HepG2 (cell line): Measurements from ENCODE around the gene PLIN5. TPM values are rescaled to one million over a fixed set of nuclear protein-coding genes. Genes with fewer than 3 reads are reported as not detected.

Source experiments
- HNRNPUL1 ChIP-seq: fragments of 200-400 bp; formaldehyde crosslinking; IDR thresholded peaks from 2 replicates; pipeline ENCODE4 v1.6.1; 2017; ENCODE audit warnings: low read depth, mild to moderate bottlenecking, low read length, moderate library complexity
- NR0B2 ChIP-seq: sonication (generic); formaldehyde crosslinking; IDR thresholded peaks from 2 replicates; pipeline ENCODE4 v1.4.0; 2020; ENCODE audit warnings: mild to moderate bottlenecking, missing genetic modification reagents
- YY1 ChIP-seq: IDR thresholded peaks from 2 replicates; pipeline ENCODE4 v1.6.1; 2011; ENCODE audit warnings: low read length, low read depth, moderate library complexity, mild to moderate bottlenecking; ENCODE audit not compliant: insufficient read depth, insufficient replicate concordance
- ZBED4 ChIP-seq: sonication (generic); formaldehyde crosslinking; IDR thresholded peaks from 2 replicates; pipeline ENCODE4 v1.4.0; 2020; ENCODE audit warnings: missing genetic modification reagents, borderline replicate concordance
- ZBTB38 ChIP-seq: sonication (generic); formaldehyde crosslinking; IDR thresholded peaks from 2 replicates; pipeline ENCODE4 v1.5.1; 2020; ENCODE audit warnings: mild to moderate bottlenecking, missing genetic modification reagents
- ZFP37 ChIP-seq: sonication (generic); formaldehyde crosslinking; IDR thresholded peaks from 2 replicates; pipeline ENCODE4 v1.4.0; 2020; ENCODE audit warnings: missing genetic modification reagents, borderline replicate concordance
- ZMYM2 ChIP-seq: sonication (generic); formaldehyde crosslinking; IDR thresholded peaks from 2 replicates; pipeline ENCODE4 v1.8.0; 2022; ENCODE audit warnings: mild to moderate bottlenecking, missing genetic modification reagents
- ZNF362 ChIP-seq: sonication (generic); formaldehyde crosslinking; IDR thresholded peaks from 2 replicates; pipeline ENCODE4 v1.4.0; 2020; ENCODE audit warnings: missing genetic modification reagents, mild to moderate bottlenecking, borderline replicate concordance
- ZNF407 ChIP-seq: sonication (generic); formaldehyde crosslinking; IDR thresholded peaks from one replicate; pipeline ENCODE4 v1.5.1; 2020; ENCODE audit warnings: mild to moderate bottlenecking, missing genetic modification reagents; ENCODE audit errors: not compliant biosample characterization
- ZNF460 ChIP-seq: sonication (generic); formaldehyde crosslinking; IDR thresholded peaks from 2 replicates; pipeline ENCODE4 v1.5.1; 2020; ENCODE audit warnings: missing genetic modification reagents, mild to moderate bottlenecking, borderline replicate concordance
- ZNF788 ChIP-seq: sonication (generic); formaldehyde crosslinking; IDR thresholded peaks from 2 replicates; pipeline ENCODE4 v1.5.0; 2020; ENCODE audit warnings: mild to moderate bottlenecking, missing genetic modification reagents, borderline replicate concordance
- polyA plus RNA-seq, 8 experiments: library from polyadenylated mRNA; depleted of rRNA in 3 of 8; stranded (reverse) in 7 of 8; unstranded in 1 of 8; fragments of >200 nt; fragmentation: Illumina TruSeq in 4 of 8; extraction: Trizol in 4 of 8; gene quantifications; 2 replicates each; pipeline versions ENCODE4 v1.2.1 to v1.2.3, GENCODE V29; 2011 to 2016; ENCODE audit warnings: low read depth in 4 of 8, missing spikeins in 1 of 8, mixed read lengths in 1 of 8; ENCODE audit not compliant: insufficient read depth in 1 of 8
- total RNA-seq, 5 experiments: library from RNA; depleted of rRNA; stranded (reverse); fragments of >200 nt; fragmentation: Illumina TruSeq; extraction: Trizol; gene quantifications; 2 replicates each; pipeline ENCODE4 v1.2.3, GENCODE V29; 2016; ENCODE audit warnings: low read depth in 1 of 5

PLIN5 gene
- total and polyA plus RNA-seq, 2 of the 13 experiments (the other 11 are each of a cell fraction or from before 2014, with no cell fraction given), result 1.8 to 4.8 TPM

GRCh38 chr19:4539693-4540581 lies 4.9 kb upstream of the PLIN5 start, which contains the start of gene LRG1 (continued):
- peak; percentile 10 for TF ChIP-seq ZNF407 (CRISPR knock-in tag)
- TF ChIP-seq ZBTB38 (CRISPR knock-in tag), result peak; percentile 79
- TF ChIP-seq HNRNPUL1, result no peak
- TF ChIP-seq YY1, result no peak
- TF ChIP-seq ZMYM2, result no peak
- TF ChIP-seq ZNF362 (CRISPR knock-in tag), result no peak; the same call in 1 of the 2 replicates
- TF ChIP-seq NR0B2 (CRISPR knock-in tag), result no peak
- no peak for TF ChIP-seq ZNF788 (CRISPR knock-in tag)
- 0 out of 2 replicates have a peak, but pooled peaks have one; percentile 22 for TF ChIP-seq ZBED4 (CRISPR knock-in tag)
- TF ChIP-seq ZFP37 (CRISPR knock-in tag), result no peak
- no peak for TF ChIP-seq ZNF460
